Measurements from ENCODE around the gene NCAN. TPM values are rescaled to one million over a fixed set of nuclear protein-coding genes. Genes with fewer than 3 reads are reported as not detected.

Gene NCAN
- polyA plus RNA-seq, 1 donor from 2014 or later: 52.1 TPM

GRCh38 chr19:19268453-19269385 is 57.0 kb downstream of the NCAN start:
- Histone ChIP-seq H3K9ac (ENCODE audit: low read length) (no peak overlapping the region), H3K4me2 (ENCODE audit: low read length) (no peak overlapping the region), H3K9me2 (ENCODE audit: insufficient read depth, low read length) (no peaks in the 10 kb centered on the region), H3K9me3 (ENCODE audit: low read length) (no peaks in the 10 kb centered on the region), H3K27me3 (ENCODE audit: insufficient read depth, low read depth, low read length) (no peaks in the 10 kb centered on the region), H3K36me3 (ENCODE audit: insufficient read depth, low read length) (no peaks in the 10 kb centered on the region), H3K4me3 (ENCODE audit: low read length) (no peak overlapping the region), H3K79me2 (replicated peaks; ENCODE audit: insufficient read depth, low read length) (no peaks in the 10 kb centered on the region), H3F3A (ENCODE audit: insufficient read depth, low read length, poor library complexity, severe bottlenecking) (no peaks in the 10 kb centered on the region), H3K27ac (ENCODE audit: low read length) (no peak overlapping the region), H4K20me1 (ENCODE audit: insufficient read depth) (no peaks in the 10 kb centered on the region), H2AFZ (ENCODE audit: low read depth, low read length) (no peak overlapping the region)
- no peak for TF ChIP-seq TAF1 (IDR thresholded peaks at IDR 0.05; ENCODE audit: low read depth)
- TF ChIP-seq SMC3 (conservative IDR thresholded peaks at IDR 0.05; ENCODE audit: poor library complexity): no peak
- no peak for TF ChIP-seq EP300 (conservative IDR thresholded peaks at IDR 0.05; ENCODE audit: poor library complexity, severe bottlenecking)
- TF ChIP-seq RAD21 (conservative IDR thresholded peaks at IDR 0.05): no peak
- no peak for TF ChIP-seq MXI1 (conservative IDR thresholded peaks at IDR 0.05; ENCODE audit: poor library complexity, severe bottlenecking)
- TF ChIP-seq REST (IDR thresholded peaks at IDR 0.05; ENCODE audit: borderline replicate concordance): no peak
- no peak for TF ChIP-seq POLR2AphosphoS5 (IDR thresholded peaks at IDR 0.05)
- TF ChIP-seq EZH2 (IDR thresholded peaks at IDR 0.05; ENCODE audit: borderline replicate concordance, insufficient read depth, low read length, poor library complexity, severe bottlenecking): no peak
- no peak for TF ChIP-seq CTCF (IDR thresholded peaks at IDR 0.05; ENCODE audit: poor library complexity, severe bottlenecking)

GRCh38 chr19:19269952-19270694 is 58.4 kb downstream of the NCAN start:
- no peak for TF ChIP-seq REST (IDR thresholded peaks at IDR 0.05; ENCODE audit: borderline replicate concordance)
- no peak for TF ChIP-seq EP300 (conservative IDR thresholded peaks at IDR 0.05; ENCODE audit: poor library complexity, severe bottlenecking)
- TF ChIP-seq SMC3 (conservative IDR thresholded peaks at IDR 0.05; ENCODE audit: poor library complexity): no peak
- TF ChIP-seq EZH2 (IDR thresholded peaks at IDR 0.05; ENCODE audit: borderline replicate concordance, insufficient read depth, low read length, poor library complexity, severe bottlenecking): no peak
- no peak for TF ChIP-seq MXI1 (conservative IDR thresholded peaks at IDR 0.05; ENCODE audit: poor library complexity, severe bottlenecking)

More at GRCh38 chr19:19269952-19270694, 58.4 kb downstream of the NCAN start:
- no peaks in the 10 kb centered on the region for H3K9me3 ChIP-seq (ENCODE audit: low read length)
- no peak overlapping the region for H3K9ac ChIP-seq (ENCODE audit: low read length)
- no peak overlapping the region for H3K4me2 ChIP-seq (ENCODE audit: low read length)
- no peaks in the 10 kb centered on the region for H3K27me3 ChIP-seq (ENCODE audit: insufficient read depth, low read depth, low read length)
- no peaks in the 10 kb centered on the region for H3K36me3 ChIP-seq (ENCODE audit: insufficient read depth, low read length)
- no peaks in the 10 kb centered on the region for H3F3A ChIP-seq (ENCODE audit: insufficient read depth, low read length, poor library complexity, severe bottlenecking)
- no peak overlapping the region for H2AFZ ChIP-seq (ENCODE audit: low read depth, low read length)
- no peak overlapping the region for H3K27ac ChIP-seq (ENCODE audit: low read length)
- H3K9me2 ChIP-seq (ENCODE audit: insufficient read depth, low read length): no peaks in the 10 kb centered on the region
- H3K79me2 ChIP-seq (replicated peaks; ENCODE audit: insufficient read depth, low read length): no peaks in the 10 kb centered on the region
- no peak overlapping the region for H3K4me3 ChIP-seq (ENCODE audit: low read length)
- H4K20me1 ChIP-seq (ENCODE audit: insufficient read depth): no peaks in the 10 kb centered on the region

Data from neural cell (in vitro differentiated cells).